GM21723 (cell line): Measurements from ENCODE around the gene RIN3.

Source experiments
- ATAC-seq: cut with Tn5 transposase; IDR thresholded peaks from one replicate; pipeline ENCODE4 v1.9.1; 2021; ENCODE audit warnings: mild to moderate bottlenecking, moderate library complexity; ENCODE audit not compliant: unreplicated experiment

The RIN3 gene

GRCh38 chr14:92572050-92572449, 58.5 kb downstream of the RIN3 start:
- ATAC-seq, result no peak

- ATAC-seq, result no peak
Measured at GRCh38 chr14:92573761-92574498, 60.3 kb downstream of the RIN3 start.

GRCh38 chr14:92575061-92575747, 61.6 kb downstream of the RIN3 start:
- no peak for ATAC-seq

GRCh38 chr14:92575748-92576303, 62.2 kb downstream of the RIN3 start:
- no peak for ATAC-seq

- ATAC-seq, result peak; percentile 73
Measured at GRCh38 chr14:92577321-92577742, 63.8 kb downstream of the RIN3 start.

GRCh38 chr14:92578511-92578910, 64.9 kb downstream of the RIN3 start:
- no peak for ATAC-seq

- ATAC-seq, result no peak
Measured at GRCh38 chr14:92579244-92579936, 65.8 kb downstream of the RIN3 start.

- no peak for ATAC-seq
Measured at GRCh38 chr14:92581206-92581605, 67.6 kb downstream of the RIN3 start.

GRCh38 chr14:92581966-92582566, 68.5 kb downstream of the RIN3 start:
- no peak for ATAC-seq

GRCh38 chr14:92582706-92583452, 69.3 kb downstream of the RIN3 start:
- peak; percentile 52 for ATAC-seq

GRCh38 chr14:92584220-92584619, 70.6 kb downstream of the RIN3 start:
- ATAC-seq, result no peak

GRCh38 chr14:92584816-92585215, 71.2 kb downstream of the RIN3 start:
- ATAC-seq, result no peak

- peak; percentile 43 for ATAC-seq
Measured at GRCh38 chr14:92585981-92586937, 72.7 kb downstream of the RIN3 start.

- no peak for ATAC-seq
Measured at GRCh38 chr14:92586963-92587699, 73.5 kb downstream of the RIN3 start.

- ATAC-seq, result no peak
Measured at GRCh38 chr14:92587700-92588085, 74.1 kb downstream of the RIN3 start.

- no peak for ATAC-seq
Measured at GRCh38 chr14:92589213-92589852, 75.8 kb downstream of the RIN3 start.

- no peak for ATAC-seq
Measured at GRCh38 chr14:92590176-92590575, 76.6 kb downstream of the RIN3 start.

- no peak for ATAC-seq
Measured at GRCh38 chr14:92590941-92591340, 77.4 kb downstream of the RIN3 start.
